Esophagus squamous epithelium (tissue), 4 donors: ENCODE data around the gene SUSD1.

ENCODE experiments used
- CTCF ChIP-seq, 6 experiments: fragments of 450-650 bp in 4 of 6; fragments of 200-600 bp in 2 of 6; sonication (generic) in 2 of 6; IDR thresholded peaks; one replicate each; pipeline ENCODE4 v1.5.1; 2016 to 2019; ENCODE audit warnings: antibody characterized with exemption in 6 of 6, mild to moderate bottlenecking in 4 of 6, moderate library complexity in 4 of 6
- POLR2A ChIP-seq, 4 donors: fragments of 450-650 bp; IDR thresholded peaks; one replicate each; pipeline ENCODE4 v1.6.1; 2017; ENCODE audit warnings: antibody characterized with exemption in 4 of 4, mild to moderate bottlenecking in 4 of 4, moderate library complexity in 3 of 4

- TF ChIP-seq CTCF (IDR thresholded peaks at IDR 0.05) (no peak), POLR2A (IDR thresholded peaks at IDR 0.05) (no peak)
Observed at GRCh38 chr9:112104401-112104800, 70.7 kb downstream of the SUSD1 start.
